ENCODE measurements around the gene PRSS22.

The PRSS22 gene

GRCh38 chr16:2829501-2830354 lies 28.2 kb downstream of the PRSS22 start, which contains the start of gene ZG16B:
ZG16B (plus strand) TSS chr16:2830303; CDS start chr16:2830442, 139 bp downstream.
- no peak for DNase-seq (ENCODE audit: low read depth in 2 of 2)

- DNase-seq (ENCODE audit: low read depth in 2 of 2) = no peak
These were observed 29.0 kb downstream of the PRSS22 start for GRCh38 chr16:2828876-2829430.

GRCh38 chr16:2828521-2828840 lies 29.5 kb downstream of the PRSS22 start:
- no peak for DNase-seq (ENCODE audit: low read depth in 2 of 2)

GRCh38 chr16:2827831-2828520 lies 30.0 kb downstream of the PRSS22 start:
- DNase-seq (ENCODE audit: low read depth in 2 of 2) = no peak

GRCh38 chr16:2827374-2827791 lies 30.6 kb downstream of the PRSS22 start:
- no peak for DNase-seq (ENCODE audit: low read depth in 2 of 2)

GRCh38 chr16:2826591-2827373 lies 31.2 kb downstream of the PRSS22 start:
- no peak for DNase-seq (ENCODE audit: low read depth in 2 of 2)

GRCh38 chr16:2825906-2826305 lies 32.1 kb downstream of the PRSS22 start:
- DNase-seq (ENCODE audit: low read depth in 2 of 2) = no peak

- no peak for DNase-seq (ENCODE audit: low read depth in 2 of 2)
These were observed 32.8 kb downstream of the PRSS22 start for GRCh38 chr16:2825049-2825742.

- DNase-seq (ENCODE audit: low read depth in 2 of 2) = no peak
These were observed 33.3 kb downstream of the PRSS22 start for GRCh38 chr16:2824626-2825025.

GRCh38 chr16:2822496-2822895 lies 35.5 kb downstream of the PRSS22 start:
- no peak for DNase-seq (ENCODE audit: low read depth in 2 of 2)

- DNase-seq (ENCODE audit: low read depth in 2 of 2) = no peak
These were observed 35.8 kb downstream of the PRSS22 start for GRCh38 chr16:2822158-2822495.

- DNase-seq (ENCODE audit: low read depth in 2 of 2) = no peak
These were observed 36.3 kb downstream of the PRSS22 start for GRCh38 chr16:2821487-2822157.

GRCh38 chr16:2820836-2821486 lies 37.0 kb downstream of the PRSS22 start:
- DNase-seq (ENCODE audit: low read depth in 2 of 2) = no peak

GRCh38 chr16:2819939-2820835 lies 37.8 kb downstream of the PRSS22 start:
- no peak for DNase-seq (ENCODE audit: low read depth in 2 of 2)

GRCh38 chr16:2819179-2819938 lies 38.6 kb downstream of the PRSS22 start:
- DNase-seq (ENCODE audit: low read depth in 2 of 2) = no peak

- DNase-seq (ENCODE audit: low read depth in 2 of 2) = no peak
These were observed 39.6 kb downstream of the PRSS22 start for GRCh38 chr16:2818272-2818876.

GRCh38 chr16:2817340-2818271 lies 40.4 kb downstream of the PRSS22 start:
- no peak for DNase-seq (ENCODE audit: low read depth in 2 of 2)

Measured in stimulated activated CD4-positive, alpha-beta T cell treated with anti-CD3 and anti-CD28 coated beads, Interleukin-12 subunit alpha, Interleukin-12 subunit beta, amount 100 ng/mL, for 24 hours (primary cell).